CD4-positive, alpha-beta T cell treated with Interleukin-4 for 1 hour (primary cell): ENCODE data around the gene UQCC2.

Experiments used
- DNase-seq, 2 donors: peaks; one replicate each; pipeline ENCODE4 v3.0.0-alpha.2; 2020 to 2022

Gene UQCC2

DNA sequence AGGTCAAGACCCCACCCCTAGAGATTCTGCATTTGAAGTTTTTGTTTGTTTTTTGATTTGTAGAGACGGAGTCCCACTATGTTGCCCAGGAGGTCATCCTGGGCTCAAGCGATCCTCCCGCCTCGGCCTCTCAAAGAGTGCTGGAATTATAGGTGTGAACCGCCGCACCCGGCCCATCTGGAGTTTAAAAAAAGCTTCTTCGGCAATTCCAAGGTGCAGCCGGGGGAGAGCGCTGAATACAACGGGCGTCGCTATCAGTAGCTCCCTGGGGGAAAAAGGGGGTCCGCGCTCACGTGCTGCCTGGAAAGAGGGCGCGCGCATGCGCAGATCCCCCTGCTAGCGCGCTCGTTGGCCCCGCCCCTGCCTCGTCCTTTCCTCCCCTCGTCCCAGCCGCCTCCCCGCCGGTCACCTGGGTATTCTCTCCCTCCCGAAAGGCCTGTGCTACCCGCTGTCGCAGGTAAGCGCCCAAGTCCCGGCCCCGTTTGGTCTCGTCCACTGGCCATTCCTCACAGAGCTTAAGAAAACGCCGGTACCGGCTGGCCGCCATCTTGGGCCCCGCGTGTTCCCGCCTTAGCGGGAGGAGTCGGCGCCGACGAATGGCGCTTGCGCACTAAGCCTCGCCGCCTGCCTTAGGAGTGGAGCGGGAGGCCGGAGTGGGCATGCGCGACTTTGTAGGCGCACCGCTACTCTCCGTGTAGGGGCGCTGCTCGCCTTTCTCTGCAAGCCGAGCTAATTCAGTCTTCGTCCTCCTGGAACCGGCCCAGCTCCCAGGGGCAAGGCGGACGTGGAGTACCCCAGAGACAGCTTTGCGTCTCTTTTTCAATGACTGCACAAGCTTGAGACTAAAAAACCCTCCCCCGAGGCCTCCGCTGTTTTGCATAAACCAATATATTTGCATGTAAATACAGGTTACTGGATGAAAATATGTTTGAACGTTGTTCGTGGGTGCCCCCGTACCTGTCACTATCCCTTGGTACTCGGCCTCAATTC lies at the start of gene UQCC2:
Gene UQCC2 (minus strand): TSS at position 561 of the 990 bp plus-strand sequence. CDS start 14 bp downstream, at position 547.
- DNase-seq: peak; percentile 97

DNA sequence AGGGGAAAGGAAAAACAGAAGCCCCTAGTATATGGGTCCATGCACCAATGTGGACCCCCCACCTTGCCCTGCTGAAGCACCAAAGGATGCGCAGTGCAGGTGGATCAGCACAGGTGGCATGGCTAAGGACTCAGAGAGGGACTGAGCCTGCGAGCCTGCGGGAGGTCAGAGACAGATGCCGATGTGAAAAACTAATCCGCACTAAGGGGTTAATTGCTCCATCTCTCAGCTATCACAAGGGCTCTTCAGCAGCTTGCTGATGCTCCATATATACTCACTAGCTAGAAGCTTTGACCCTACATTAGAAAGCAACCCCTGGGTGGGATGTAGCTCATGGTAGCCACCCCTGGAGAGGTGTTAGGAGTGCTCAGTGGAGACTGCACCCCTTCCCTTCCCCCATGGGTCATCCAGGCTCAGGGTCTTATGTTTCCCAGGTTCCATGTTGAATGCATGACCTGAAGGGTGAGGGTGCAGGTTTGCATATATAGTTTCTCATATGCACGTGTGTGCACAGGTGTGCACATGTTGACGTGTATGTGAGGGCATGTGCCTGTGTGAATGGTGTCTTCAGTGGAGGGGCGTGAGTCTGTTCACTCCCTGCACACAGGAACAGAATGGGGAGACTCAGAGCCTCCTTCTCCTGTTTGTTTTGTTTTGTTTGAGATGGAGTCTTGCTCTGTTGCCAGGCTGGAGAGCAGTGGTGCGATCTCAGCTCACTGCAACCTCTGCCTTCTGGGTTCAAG lies 48.6 kb upstream of the UQCC2 start:
- DNase-seq: no peak

DNA sequence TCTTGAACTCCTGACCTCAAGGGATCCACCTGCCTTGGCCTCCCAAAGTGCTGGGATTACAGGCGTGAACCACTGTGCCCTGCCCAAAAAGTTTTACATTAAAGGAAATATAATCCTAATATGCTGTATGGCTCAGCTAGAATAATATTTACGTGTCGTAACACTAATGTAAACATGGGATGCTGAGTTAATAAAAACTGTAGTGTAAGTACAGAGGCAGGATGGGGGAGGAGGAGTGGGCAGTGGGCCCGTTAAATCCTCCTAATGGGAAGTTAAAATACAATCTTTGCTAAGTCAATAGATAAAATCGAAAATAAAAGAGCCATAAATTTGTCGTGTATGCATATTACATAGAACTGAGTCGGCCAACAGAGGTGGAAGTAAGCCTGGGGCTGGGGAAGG lies 47.3 kb upstream of the UQCC2 start:
- DNase-seq: no peak

DNA sequence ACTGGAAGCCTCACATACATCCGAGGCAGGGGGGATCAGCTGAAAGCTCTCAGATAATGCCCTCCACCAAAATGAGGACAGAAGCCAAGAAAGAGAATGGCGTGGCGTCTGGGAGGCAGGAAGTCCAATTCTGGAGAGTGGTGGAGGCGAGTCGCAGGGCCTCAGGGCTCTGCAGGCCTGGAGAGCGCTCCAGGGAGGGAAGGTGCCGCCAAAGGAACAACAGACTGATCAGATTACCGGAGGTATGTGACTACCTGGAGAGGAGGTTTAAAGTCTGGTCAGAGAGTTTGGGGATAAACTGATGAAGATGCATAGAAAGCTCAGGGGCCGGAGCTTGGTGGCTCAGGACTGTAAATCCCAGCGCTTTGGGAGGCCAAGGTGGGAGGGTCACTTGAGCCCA lies 46.4 kb upstream of the UQCC2 start:
- no peak for DNase-seq

DNA sequence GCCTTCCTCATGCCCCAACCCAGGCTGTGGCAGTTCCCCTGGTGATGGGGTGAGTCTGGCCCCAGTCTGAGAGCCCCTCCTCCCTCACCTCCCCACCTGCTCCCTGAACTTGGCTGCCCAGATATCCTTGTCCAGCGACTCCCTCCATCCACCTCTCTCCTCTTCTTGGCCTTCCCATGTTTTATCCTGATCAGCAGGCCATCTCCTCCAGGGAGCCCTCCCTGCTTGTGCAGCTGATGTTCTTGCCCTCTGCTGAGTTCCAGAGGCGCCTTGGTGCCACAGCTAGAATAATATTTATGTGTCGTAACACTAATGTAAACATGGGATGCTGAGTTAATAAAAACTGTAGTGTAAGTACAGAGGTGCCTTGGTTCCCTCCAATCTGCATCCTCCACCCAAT lies 45.6 kb upstream of the UQCC2 start:
- no peak for DNase-seq

DNA sequence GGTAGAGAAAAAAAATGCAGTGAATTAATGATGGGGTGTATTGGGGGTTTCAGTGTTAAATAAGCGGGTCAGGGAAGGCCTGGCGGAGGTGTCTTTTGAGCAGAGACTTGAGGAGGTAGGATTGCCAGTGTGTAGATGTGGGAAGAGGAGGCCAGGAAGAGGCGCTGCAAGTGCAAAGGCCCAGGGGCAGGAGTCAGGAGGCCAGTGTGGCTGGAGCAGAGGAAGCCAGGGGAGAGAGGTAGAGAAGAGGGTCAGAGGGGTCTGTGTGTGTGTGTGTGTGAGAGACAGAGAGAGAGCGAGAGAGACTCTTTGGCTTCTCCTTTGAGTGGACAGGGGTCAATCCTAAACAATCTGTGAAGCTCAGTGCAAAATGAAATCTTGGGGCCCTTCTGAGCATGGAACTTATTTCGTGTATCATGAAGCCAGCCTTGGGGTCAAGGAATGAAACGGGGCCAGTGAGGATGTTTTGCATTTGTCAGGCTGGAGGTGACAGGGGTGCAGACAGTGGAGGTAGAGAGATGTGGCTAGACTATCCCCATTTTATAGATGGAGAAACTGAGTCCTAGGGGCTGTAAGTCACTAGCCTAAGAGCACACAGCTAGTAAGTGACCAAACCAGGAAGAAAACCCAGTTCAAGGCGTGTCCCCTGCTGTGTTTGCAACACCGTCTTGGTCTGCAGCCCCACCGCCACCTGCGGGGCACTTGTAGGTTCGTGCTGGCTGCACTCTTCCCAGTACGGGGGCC lies 44.9 kb upstream of the UQCC2 start:
- no peak for DNase-seq

DNA sequence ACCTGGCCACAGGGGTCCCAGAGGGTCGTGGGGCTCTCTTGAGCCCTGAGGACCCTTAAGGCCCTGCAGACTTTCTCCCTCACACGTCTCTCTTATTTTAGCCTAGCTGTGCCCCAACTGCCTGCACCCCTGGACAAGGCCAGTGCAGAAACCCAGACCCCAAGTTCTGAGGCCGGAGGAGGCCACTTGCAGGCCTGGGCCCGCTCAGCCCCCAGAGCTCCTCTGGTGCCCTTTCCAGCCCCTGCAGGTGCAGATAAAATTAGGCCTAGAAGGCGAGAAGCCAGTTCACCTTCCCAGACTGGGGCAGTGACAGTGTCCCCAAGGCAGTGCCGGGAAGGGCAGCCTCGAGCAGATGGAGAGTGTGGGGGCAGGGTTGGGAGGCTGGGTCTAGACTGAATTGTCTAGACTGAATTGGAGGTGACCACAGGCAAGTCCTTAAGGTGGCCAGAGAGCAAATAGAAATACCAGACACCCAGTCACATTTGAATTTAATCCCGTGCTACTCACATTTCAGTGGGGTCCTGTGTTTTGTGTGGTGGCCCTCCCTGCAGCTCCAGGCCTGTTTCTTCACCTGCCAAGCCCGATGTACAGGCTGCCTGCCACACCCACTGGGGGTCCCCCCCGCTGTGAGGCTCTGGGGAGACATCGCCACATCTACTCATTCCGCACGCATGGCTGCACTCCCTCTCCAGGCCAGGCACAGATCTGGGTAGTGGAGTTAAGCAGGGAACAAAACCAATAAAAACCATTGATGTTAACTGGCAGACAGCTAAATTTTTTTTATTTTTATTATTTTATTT lies 43.8 kb upstream of the UQCC2 start:
- no peak for DNase-seq

DNA sequence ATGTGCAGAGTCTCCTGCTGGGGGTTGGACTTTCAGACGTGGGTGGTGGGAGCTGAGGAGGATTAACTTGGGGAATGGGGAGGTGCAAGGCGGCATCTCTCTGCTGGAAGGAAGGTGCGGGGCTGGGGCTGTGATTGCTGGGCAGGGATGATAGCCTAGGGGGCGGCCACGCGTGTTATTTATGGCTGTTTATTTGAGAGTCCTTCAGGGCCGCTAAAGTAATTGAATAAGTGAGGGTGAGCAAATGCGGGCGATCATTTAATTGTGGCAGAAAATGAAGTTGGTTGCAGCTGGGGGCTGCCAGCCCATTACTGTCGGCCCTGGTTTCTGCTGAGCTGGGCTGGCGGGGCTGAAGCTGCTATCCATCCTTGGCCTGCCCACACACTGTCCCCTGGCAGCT lies 42.7 kb upstream of the UQCC2 start:
- DNase-seq: no peak

DNA sequence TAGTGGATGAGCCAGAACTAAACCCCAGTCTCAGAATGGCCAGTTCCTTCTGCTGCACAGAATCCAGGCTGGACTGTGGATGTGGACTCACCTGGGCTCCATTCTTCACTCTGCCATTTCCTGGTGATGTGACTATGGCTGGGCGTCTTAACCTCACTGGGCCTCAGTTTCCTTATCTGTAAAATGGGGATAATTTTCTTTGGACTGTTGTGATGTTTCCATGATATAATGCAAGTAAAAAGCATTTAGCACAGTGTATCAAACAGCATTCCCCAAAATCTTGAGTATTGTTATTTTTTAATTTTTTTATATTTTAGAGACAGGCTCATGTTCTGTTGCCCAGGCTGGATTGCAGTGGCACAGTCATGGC lies 41.1 kb upstream of the UQCC2 start:
- DNase-seq: no peak

DNA sequence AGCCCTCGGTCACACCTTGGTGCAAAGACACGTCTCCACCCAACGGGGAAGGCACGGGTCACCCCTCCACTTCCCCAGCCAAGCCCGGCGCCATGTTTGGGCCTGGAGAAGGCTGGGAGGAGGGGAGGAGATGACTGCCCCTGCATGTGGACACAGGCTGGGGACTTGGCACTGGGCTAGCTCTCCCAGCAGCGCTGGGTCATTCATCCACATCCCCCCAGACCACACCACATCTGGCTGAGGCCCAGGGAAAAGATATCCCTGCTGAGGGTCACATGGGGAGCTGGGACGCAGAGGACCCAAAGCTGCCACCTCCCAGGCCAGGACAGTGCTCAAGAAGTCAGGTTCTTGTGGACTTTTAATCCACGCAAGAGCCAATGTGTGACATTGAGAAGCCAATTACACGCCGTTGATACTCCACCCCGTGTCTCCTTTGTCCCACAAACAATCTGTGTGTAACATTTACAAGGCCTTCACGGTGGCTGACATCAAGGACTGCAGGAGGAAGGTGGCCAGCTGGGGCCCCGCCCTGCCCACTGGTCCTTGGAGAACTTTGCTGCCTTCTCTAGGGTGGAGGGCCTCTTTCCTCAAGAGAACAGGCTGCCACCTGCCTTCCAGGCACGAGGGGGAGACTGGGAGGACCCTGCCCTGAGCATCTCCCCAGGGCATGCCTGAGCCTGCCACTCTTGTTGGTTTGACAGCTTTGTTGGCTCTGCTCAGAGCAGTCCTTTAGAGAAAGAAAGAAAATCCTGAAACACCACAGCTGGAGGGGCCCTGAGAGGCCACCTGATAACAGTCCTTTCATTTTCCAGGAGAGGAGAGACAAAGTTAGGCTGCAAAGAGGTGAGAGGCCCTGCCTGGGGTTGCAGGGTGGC lies 40.5 kb upstream of the UQCC2 start:
- DNase-seq: no peak

DNA sequence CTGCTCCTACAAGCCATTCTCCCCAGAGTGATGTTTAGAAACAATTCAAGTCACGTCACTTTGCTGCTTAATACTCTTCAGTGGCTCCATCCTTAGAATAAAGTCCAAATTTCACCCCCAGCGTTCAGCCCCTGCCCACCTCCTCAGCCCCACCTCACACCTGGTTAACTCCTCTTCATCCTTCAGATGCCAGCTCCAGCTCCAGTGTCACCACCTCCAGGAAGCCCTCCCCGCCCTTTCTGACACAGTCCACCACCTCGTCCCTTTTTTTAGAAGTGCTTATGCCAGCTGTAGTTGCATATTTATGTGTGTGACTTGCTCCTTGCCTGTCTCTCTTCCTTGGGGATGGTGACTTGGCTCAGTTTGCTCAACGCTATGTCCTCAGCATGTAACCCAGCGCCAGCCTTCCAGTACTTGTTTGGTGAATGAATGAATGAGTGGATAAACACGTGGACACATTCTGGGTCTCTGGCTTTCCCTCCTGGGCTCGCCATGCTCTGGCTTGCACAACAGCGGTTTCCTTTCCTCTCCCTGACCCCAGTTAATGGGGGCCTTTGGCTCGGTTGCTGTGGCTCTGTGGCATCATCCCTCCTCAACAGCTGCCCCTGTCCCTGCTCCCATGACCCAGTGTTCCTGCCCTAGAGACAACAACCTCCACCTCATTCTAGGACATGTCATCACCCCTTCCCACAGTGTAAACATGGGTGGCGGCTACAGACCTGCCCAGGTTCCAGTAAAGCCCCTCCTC lies 38.9 kb upstream of the UQCC2 start:
- no peak for DNase-seq

DNA sequence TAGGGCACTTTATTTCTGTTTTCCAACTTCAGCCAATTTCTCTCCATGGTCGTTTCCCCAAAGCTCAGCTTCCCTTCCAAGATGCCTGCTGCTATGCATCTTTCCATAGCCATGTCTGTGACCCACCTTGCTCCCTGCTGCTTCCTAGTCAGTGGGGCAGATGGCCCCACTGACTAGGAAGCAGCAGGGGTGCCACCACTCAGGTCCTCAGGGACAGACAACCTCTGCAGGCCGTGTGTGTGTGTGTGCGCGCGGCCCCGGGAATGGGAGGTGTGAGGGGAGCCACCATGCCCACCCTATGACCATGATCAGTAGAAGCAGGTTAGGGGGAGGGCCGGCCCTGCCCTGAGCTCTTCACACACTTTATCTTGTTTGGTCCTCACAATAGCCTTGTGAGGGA lies 37.9 kb upstream of the UQCC2 start:
- DNase-seq: no peak

DNA sequence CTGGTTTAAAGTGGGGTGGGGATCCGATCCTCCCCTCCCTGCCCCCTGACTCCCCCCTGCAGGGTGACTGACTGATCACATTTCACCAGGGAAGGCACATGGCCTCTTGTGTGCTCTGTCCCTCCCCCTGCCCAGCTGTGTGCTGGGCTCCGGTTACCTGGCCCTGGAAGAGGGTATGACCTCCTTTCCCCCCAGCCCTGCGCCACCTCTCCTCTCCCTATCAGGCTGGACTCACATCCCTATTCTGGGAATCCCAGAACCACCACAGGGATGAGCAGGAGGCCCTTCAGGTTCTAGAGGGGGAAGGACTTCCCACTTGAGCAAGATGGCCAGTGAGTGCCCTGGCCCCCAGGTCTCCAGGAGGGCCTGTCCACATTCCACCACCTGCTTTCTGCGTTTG lies 37.3 kb upstream of the UQCC2 start:
- no peak for DNase-seq

DNA sequence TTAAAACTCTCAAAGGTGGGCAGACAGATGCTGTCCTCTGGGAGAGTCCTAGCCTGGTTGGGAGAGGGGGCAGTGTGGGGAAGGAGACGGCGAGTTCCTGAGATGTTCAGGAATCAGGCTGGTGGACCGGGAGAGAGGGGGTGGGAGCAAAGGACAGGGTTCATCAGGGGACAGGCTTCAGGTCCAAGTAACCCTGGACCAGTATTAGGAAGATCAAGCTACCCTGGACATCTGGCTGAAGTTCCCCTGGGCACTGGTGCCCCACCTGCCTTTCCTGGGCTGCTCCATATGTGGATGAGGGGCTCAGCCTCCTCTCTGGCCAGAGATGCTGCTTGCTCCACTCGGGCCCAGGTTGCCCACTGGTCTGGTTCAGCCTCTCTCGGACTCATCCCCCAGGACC lies 36.3 kb upstream of the UQCC2 start:
- no peak for DNase-seq

DNA sequence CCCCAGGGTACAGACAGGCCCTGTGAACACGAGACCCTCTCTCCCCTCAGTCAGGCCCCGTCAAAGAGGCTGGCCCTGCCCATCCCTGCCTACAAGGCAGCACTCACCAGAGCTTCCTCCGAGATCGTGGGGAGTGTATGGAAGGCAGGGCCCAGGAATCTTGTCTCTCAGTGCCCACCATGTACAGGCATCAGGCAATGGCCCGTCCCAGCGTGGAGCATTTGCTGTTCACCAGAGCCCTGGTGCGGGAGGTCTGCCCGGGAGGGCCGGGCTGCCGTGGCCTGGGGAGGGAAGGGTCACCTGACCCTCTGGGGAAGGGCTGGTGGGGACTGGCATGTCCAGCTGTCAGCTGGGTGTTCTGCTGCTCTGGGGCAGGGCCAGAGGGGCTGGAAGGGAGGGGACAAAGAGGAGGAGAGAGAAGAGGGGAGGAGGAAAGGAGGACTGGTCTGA lies 35.2 kb upstream of the UQCC2 start, which contains the start of gene IP6K3:
Gene IP6K3 (minus strand): TSS at position 255 of the 450 bp plus-strand sequence. CDS start 11,429 bp downstream, outside the sequence.
- DNase-seq: no peak

DNA sequence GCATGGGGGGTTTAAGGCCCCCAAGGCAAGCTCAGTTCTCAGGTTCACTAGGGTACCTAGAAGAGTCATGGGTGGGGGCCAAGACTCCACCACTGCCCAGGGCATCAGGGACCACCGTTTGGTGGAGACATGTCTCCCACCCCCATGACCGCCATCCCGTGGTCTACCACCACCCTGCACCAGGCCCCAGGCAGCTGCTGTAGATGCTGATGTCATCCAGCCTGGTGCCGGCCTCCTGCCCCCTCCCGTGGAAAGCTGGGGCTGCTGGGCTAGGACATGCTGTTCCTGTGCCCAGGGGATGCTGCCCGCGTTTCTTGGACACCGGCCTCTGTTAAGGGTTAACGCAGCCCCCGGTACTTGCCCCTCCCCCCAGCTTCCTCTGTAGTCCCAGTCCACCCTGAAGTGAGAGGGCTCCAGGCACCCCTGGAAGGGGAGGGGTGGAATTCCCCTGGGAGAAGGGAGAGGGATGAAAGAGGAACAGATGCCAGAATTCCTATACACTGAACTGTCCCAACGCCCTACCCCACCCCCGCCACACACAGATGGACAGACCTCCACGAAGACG lies 34.6 kb upstream of the UQCC2 start:
- no peak for DNase-seq

DNA sequence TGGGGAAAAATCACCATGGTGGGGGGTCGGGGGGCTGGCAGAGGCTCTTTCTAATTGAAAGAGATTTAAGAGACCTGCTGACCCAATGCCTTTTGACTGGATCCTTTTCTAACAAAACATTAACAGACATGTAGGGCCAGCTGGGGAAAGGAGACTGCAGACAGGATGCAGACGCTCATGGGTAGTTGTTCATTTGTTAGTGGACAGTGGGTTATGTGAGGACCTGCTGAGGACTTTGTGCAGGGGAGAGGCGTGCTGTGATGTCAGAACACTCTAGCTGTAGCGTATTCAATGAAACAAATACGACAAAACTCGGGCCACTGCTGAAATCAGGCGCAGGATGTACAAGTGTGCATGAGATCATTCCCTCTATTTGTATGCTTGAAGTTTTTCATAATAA lies 34.0 kb upstream of the UQCC2 start:
- no peak for DNase-seq

DNA sequence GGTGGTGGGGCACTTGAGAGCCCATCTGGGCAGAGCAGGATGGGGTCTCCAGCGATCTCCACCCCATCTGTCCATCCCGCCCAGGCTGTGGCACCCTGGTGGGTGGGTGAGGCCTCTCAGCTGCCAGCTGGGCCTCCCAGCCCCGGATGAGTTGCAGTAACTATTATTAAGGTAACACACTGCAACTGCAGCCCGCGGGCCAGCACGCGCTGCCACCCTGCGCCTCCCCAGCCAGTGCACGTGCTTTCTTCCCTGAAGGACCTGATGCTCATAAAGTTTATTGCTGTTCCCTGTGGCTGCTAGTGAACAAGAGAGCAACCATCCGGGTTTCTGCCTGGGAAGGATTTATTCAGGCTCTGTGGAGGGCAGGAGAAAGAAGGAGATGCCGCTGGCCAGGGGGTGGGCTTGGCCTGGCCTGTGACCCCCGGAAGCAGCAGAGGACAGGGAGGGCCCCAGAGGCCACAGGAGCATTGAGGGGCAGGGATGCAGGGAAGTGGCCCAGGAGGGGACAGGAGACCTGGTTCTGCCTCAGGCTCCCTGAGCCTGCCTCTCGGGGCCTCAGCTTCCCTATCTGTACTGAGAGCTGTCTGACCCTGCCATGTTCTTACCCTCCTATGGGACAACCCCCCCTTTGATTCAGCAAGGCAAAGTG lies 33.5 kb upstream of the UQCC2 start:
- no peak for DNase-seq
